Loucy (cell line): ENCODE measurements around the gene AIDA.

Source experiments
- EZH2phosphoT487 ChIP-seq: fragments of 200-600 bp; IDR thresholded peaks from 2 replicates; pipeline ENCODE4 v1.6.1; 2018; ENCODE audit warnings: antibody characterized with exemption, mild to moderate bottlenecking, moderate library complexity, borderline replicate concordance
- TF ChIP-seq, protein P1 (sequence below): fragments of 200-600 bp; sonication (generic); conservative IDR thresholded peaks from 2 replicates; pipeline ENCODE4 v1.5.1; 2014; ENCODE audit warnings: mild to moderate bottlenecking, antibody characterized with exemption, low read length

- TF ChIP-seq, protein P1, sequence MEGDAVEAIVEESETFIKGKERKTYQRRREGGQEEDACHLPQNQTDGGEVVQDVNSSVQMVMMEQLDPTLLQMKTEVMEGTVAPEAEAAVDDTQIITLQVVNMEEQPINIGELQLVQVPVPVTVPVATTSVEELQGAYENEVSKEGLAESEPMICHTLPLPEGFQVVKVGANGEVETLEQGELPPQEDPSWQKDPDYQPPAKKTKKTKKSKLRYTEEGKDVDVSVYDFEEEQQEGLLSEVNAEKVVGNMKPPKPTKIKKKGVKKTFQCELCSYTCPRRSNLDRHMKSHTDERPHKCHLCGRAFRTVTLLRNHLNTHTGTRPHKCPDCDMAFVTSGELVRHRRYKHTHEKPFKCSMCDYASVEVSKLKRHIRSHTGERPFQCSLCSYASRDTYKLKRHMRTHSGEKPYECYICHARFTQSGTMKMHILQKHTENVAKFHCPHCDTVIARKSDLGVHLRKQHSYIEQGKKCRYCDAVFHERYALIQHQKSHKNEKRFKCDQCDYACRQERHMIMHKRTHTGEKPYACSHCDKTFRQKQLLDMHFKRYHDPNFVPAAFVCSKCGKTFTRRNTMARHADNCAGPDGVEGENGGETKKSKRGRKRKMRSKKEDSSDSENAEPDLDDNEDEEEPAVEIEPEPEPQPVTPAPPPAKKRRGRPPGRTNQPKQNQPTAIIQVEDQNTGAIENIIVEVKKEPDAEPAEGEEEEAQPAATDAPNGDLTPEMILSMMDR, result no peak
- no peak for TF ChIP-seq EZH2phosphoT487
Measured at GRCh38 chr1:222730866-222731265, 18.6 kb upstream of the AIDA start.
